ENCODE results near the gene DPY19L2. TPM values are rescaled to one million over a fixed set of nuclear protein-coding genes. Genes with fewer than 3 reads are reported as not detected.
"Not testable (repeated sequence)": the region's sequence is repeated elsewhere in the genome, so short reads cannot be mapped to it uniquely, and the experiment has no call there.

DPY19L2 gene
- polyA plus RNA-seq, 1 experiment: 7.8 TPM

DNA sequence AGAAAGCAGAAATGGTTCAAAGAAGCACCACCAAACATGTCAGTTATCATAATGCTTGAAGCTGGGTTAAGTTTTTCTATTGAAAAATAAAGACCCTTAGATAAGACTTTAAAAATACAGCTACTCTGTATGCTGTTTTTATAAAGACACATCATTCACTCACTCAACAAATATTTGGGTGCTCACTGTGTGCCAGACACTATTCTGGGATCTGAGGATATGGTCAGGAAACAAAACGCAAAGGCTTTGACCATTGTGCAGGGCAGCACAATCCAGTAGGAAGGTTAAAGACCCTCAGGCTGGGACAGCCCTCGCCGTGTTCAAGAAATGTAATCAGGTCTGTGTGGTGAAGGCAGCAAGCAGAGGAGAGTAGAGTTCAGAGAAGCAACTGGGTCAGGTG is 38.0 kb upstream of the DPY19L2 start:
- Histone ChIP-seq H3K27me3 (ENCODE audit: control insufficient read depth, insufficient read depth, low read length) (no peaks in the 10 kb centered on the region), H3K9me3 (ENCODE audit: control insufficient read depth, insufficient read depth, low read length) (no peaks in the 10 kb centered on the region), H3K27ac (ENCODE audit: low read depth, low read length) (no peak overlapping the region), H3K4me3 (ENCODE audit: low read depth, low read length) (no peak overlapping the region)
- DNase-seq (ENCODE audit: low read depth, low spot score): no peak
- TF ChIP-seq, protein P1, sequence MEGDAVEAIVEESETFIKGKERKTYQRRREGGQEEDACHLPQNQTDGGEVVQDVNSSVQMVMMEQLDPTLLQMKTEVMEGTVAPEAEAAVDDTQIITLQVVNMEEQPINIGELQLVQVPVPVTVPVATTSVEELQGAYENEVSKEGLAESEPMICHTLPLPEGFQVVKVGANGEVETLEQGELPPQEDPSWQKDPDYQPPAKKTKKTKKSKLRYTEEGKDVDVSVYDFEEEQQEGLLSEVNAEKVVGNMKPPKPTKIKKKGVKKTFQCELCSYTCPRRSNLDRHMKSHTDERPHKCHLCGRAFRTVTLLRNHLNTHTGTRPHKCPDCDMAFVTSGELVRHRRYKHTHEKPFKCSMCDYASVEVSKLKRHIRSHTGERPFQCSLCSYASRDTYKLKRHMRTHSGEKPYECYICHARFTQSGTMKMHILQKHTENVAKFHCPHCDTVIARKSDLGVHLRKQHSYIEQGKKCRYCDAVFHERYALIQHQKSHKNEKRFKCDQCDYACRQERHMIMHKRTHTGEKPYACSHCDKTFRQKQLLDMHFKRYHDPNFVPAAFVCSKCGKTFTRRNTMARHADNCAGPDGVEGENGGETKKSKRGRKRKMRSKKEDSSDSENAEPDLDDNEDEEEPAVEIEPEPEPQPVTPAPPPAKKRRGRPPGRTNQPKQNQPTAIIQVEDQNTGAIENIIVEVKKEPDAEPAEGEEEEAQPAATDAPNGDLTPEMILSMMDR (IDR thresholded peaks at IDR 0.05; ENCODE audit: low read depth, low read length): no peak
- POLR2A ChIA-PET: no interaction called here
- CTCF ChIA-PET: no interaction called here

GRCh38 chr12:63699678-63700382 is 31.5 kb upstream of the DPY19L2 start:
- CTCF ChIA-PET; H3K4me3 ChIP-seq (ENCODE audit: low read depth, low read length); H3K9me3 ChIP-seq (ENCODE audit: control insufficient read depth, insufficient read depth, low read length); POLR2A ChIA-PET; DNase-seq (ENCODE audit: low read depth, low spot score); H3K27me3 ChIP-seq (ENCODE audit: control insufficient read depth, insufficient read depth, low read length); H3K27ac ChIP-seq (ENCODE audit: low read depth, low read length): not testable (repeated sequence)

DNA sequence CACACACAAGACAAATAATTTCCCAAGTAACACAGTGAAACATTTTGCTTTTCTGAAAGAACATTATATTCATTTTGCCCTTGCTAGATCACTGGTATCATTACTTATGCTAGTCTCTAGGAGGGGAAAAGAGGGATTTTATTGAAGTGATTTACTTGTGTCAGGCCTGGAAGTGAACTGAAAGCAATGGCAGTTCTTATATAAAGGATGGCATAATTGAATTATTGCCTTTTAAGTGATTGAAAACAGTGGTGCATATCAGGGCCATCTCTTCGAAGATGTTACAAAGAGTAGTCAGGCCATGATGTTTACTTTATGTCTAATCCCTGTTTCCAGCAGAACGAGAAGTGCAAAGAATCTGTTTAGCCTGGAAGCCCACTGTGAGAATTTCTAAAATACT is 30.7 kb upstream of the DPY19L2 start:
- H3K9me3 ChIP-seq (ENCODE audit: control insufficient read depth, insufficient read depth, low read length); POLR2A ChIA-PET; H3K27ac ChIP-seq (ENCODE audit: low read depth, low read length); DNase-seq (ENCODE audit: low read depth, low spot score); H3K4me3 ChIP-seq (ENCODE audit: low read depth, low read length); CTCF ChIA-PET; H3K27me3 ChIP-seq (ENCODE audit: control insufficient read depth, insufficient read depth, low read length): not testable (repeated sequence)

GRCh38 chr12:63690837-63691236 is 22.5 kb upstream of the DPY19L2 start:
- H3K27ac ChIP-seq (ENCODE audit: low read depth, low read length); H3K4me3 ChIP-seq (ENCODE audit: low read depth, low read length); H3K9me3 ChIP-seq (ENCODE audit: control insufficient read depth, insufficient read depth, low read length); CTCF ChIA-PET; POLR2A ChIA-PET; DNase-seq (ENCODE audit: low read depth, low spot score); H3K27me3 ChIP-seq (ENCODE audit: control insufficient read depth, insufficient read depth, low read length): not testable (repeated sequence)

GRCh38 chr12:63689141-63689540 is 20.8 kb upstream of the DPY19L2 start:
- POLR2A ChIA-PET: not testable (repeated sequence)

DNA sequence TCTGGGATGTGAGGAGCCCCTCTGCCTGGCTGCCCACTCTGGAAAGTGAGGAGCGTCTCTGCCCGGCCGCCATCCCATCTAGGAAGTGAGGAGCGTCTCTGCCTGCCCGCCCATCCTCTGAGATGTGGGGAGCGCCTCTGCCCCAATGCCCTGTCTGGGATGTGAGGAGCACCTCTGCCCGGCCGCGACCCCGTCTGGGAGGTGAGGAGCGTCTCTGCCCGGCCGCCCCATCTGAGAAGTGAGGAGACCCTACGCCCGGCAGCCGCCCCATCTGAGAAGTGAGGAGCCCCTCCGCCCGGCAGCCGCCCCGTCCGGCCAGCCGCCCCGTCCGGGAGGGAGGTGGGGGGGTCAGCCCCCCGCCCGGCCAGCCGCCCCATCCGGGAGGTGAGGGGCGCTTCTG is 18.3 kb upstream of the DPY19L2 start:
- H3K9me3 ChIP-seq (ENCODE audit: control insufficient read depth, insufficient read depth, low read length); H3K27me3 ChIP-seq (ENCODE audit: control insufficient read depth, insufficient read depth, low read length); H3K4me3 ChIP-seq (ENCODE audit: low read depth, low read length); CTCF ChIA-PET; POLR2A ChIA-PET; DNase-seq (ENCODE audit: low read depth, low spot score); H3K27ac ChIP-seq (ENCODE audit: low read depth, low read length): not testable (repeated sequence)

More at GRCh38 chr12:63689141-63689540, 20.8 kb upstream of the DPY19L2 start:
- H3K4me3 ChIP-seq (ENCODE audit: low read depth, low read length); H3K27ac ChIP-seq (ENCODE audit: low read depth, low read length); CTCF ChIA-PET; DNase-seq (ENCODE audit: low read depth, low spot score); H3K27me3 ChIP-seq (ENCODE audit: control insufficient read depth, insufficient read depth, low read length); H3K9me3 ChIP-seq (ENCODE audit: control insufficient read depth, insufficient read depth, low read length): not testable (repeated sequence)

DNA sequence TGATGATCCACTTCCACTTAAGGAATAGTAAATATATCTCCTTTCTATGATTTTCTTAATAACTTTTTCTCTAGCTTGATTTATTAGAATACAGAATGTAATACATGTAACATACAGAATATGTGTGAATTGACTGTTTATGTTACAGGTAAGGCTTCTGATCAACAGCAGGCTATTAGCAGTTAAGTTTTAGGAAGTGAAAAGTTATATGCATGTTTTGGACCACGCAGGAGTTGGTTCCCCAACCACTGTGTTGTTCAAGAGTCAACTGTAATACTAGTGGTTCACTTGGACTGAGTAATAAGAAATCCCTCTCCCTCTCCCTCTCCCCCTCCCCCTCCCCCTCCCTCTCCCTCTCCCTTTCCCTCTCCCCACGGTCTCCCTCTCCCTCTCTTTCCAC is 17.5 kb upstream of the DPY19L2 start:
- POLR2A ChIA-PET; H3K9me3 ChIP-seq (ENCODE audit: control insufficient read depth, insufficient read depth, low read length); CTCF ChIA-PET; H3K27ac ChIP-seq (ENCODE audit: low read depth, low read length); H3K4me3 ChIP-seq (ENCODE audit: low read depth, low read length); DNase-seq (ENCODE audit: low read depth, low spot score); H3K27me3 ChIP-seq (ENCODE audit: control insufficient read depth, insufficient read depth, low read length): not testable (repeated sequence)

DNA sequence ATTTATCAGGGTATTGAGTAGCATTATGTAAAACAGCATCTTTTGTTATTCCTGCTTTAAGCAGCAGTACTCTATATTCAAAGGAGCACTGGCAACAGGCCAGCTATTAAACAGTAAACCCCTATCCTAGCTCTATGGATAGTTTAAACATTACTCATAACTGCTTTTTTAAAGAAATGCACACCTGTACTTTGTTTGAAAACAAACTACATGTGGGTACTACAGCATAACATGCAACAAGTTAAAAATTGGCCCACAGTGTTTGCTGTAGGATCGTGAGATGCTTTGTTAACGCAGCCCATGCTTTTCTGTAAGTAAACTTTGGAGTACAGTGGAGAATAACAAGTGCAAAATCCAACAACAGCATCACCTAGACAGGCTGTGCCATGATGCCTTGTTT is 14.3 kb upstream of the DPY19L2 start:
- H3K4me3 ChIP-seq (ENCODE audit: low read depth, low read length); CTCF ChIA-PET; DNase-seq (ENCODE audit: low read depth, low spot score); H3K27me3 ChIP-seq (ENCODE audit: control insufficient read depth, insufficient read depth, low read length); POLR2A ChIA-PET; H3K27ac ChIP-seq (ENCODE audit: low read depth, low read length); H3K9me3 ChIP-seq (ENCODE audit: control insufficient read depth, insufficient read depth, low read length): not testable (repeated sequence)

DNA sequence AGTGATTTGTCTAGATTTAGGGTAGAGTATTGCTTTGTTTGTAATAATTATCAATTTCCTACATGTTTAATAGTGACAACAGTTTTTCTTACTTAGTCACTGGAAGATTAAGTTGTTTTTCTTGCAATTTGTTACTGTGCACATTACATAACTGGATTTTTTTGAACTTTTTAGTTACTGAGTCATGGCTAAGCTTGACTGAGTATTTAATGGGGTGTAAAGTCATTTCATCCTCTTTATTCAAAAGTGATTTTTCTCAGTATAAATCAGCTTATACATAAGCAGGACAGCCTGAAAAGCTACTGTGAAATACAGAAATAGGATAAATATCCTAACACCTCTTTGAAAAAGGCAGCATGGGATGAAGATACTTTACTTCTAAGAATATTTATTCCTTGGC is 12.5 kb upstream of the DPY19L2 start:
- CTCF ChIA-PET; DNase-seq (ENCODE audit: low read depth, low spot score); H3K27ac ChIP-seq (ENCODE audit: low read depth, low read length); H3K9me3 ChIP-seq (ENCODE audit: control insufficient read depth, insufficient read depth, low read length); H3K4me3 ChIP-seq (ENCODE audit: low read depth, low read length); H3K27me3 ChIP-seq (ENCODE audit: control insufficient read depth, insufficient read depth, low read length); POLR2A ChIA-PET: not testable (repeated sequence)

DNA sequence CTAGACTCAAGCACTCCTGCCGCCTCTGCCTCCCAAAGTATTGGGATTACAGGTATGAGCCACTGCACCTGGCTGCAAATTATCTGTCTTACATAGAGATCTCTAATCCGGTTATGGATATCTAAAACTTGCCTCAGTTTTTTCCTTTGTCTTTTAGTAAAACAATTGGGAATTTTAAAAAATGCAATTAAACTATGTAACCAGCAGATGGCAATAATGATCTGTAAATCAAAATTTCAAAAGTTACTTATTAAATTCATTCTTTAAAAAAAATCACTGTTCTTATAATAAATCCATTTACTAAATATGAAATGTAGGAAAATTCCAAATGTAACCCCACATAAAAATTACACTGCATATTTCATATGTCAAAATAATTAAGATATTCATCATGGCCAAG is 4.3 kb upstream of the DPY19L2 start:
- H3K27ac ChIP-seq (ENCODE audit: low read depth, low read length); H3K9me3 ChIP-seq (ENCODE audit: control insufficient read depth, insufficient read depth, low read length); POLR2A ChIA-PET; H3K27me3 ChIP-seq (ENCODE audit: control insufficient read depth, insufficient read depth, low read length); H3K4me3 ChIP-seq (ENCODE audit: low read depth, low read length); DNase-seq (ENCODE audit: low read depth, low spot score): not testable (repeated sequence)
- CTCF ChIA-PET: interaction anchor here (0.7 kb wide), 2 partner anchors 96 to 129 kb away, joined by 3 to 6 read pairs; no protein-coding TSS in a partner anchor

- H3K27me3 ChIP-seq (ENCODE audit: control insufficient read depth, insufficient read depth, low read length); H3K4me3 ChIP-seq (ENCODE audit: low read depth, low read length); H3K27ac ChIP-seq (ENCODE audit: low read depth, low read length); H3K9me3 ChIP-seq (ENCODE audit: control insufficient read depth, insufficient read depth, low read length); CTCF ChIA-PET; POLR2A ChIA-PET; DNase-seq (ENCODE audit: low read depth, low spot score): not testable (repeated sequence)
Observed at GRCh38 chr12:63669936-63670335, 1.6 kb upstream of the DPY19L2 start.

DNA sequence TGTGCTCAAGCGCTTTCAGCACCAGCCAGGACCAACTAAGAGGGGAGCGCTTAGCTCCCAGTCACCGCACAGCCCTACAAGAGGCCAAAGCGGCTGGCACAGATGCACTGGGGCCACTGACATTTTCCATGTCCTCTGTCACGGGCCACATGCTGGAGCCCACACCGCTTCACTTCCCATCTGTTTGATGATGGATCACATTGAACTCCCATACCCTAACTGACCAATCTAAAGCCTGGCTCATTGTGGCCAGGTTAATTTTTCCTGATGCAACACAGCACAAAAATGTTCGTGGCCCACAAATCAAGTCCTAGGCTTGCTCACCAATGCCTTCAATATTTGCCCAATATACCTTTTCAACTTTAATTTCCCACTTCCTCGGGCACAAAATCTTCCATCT is 1.1 kb upstream of the DPY19L2 start:
- H3K27me3 ChIP-seq (ENCODE audit: control insufficient read depth, insufficient read depth, low read length); H3K27ac ChIP-seq (ENCODE audit: low read depth, low read length); H3K4me3 ChIP-seq (ENCODE audit: low read depth, low read length); H3K9me3 ChIP-seq (ENCODE audit: control insufficient read depth, insufficient read depth, low read length); POLR2A ChIA-PET; DNase-seq (ENCODE audit: low read depth, low spot score): not testable (repeated sequence)
- CTCF ChIA-PET: interaction anchor here (1.7 kb wide), 1 partner anchor 251 kb away, joined by 6 read pairs; no protein-coding TSS in a partner anchor
